Fibroblast of villous mesenchyme (primary cell): ENCODE data around the gene KIF14. TPM values are rescaled to one million over a fixed set of nuclear protein-coding genes. Genes with fewer than 3 reads are reported as not detected.
A peak's percentile ranks its signal among the peaks of the same experiment; 100 is the strongest.

Experiments used
- DNase-seq: peaks from one replicate; pipeline ENCODE4 v3.0.0-alpha.2; 2010; ENCODE audit warnings: low read depth
- H3K4me3 ChIP-seq: 2 replicates; pipeline ENCODE4 v1.5.1; 2011; ENCODE audit warnings: low read depth, mild to moderate bottlenecking, low read length
- total RNA-seq: library from RNA; depleted of rRNA; stranded (reverse); fragments of >200 nt; gene quantifications from 2 replicates; pipeline ENCODE4 v1.2.3, GENCODE V29; 2012
- TF ChIP-seq, protein P1 (sequence below): IDR thresholded peaks from 2 replicates; pipeline ENCODE4 v1.5.1; 2012; ENCODE audit warnings: low read depth, mild to moderate bottlenecking, low read length; ENCODE audit not compliant: insufficient read depth

KIF14 gene
- total RNA-seq, 1 donor = 14.2 TPM

DNA sequence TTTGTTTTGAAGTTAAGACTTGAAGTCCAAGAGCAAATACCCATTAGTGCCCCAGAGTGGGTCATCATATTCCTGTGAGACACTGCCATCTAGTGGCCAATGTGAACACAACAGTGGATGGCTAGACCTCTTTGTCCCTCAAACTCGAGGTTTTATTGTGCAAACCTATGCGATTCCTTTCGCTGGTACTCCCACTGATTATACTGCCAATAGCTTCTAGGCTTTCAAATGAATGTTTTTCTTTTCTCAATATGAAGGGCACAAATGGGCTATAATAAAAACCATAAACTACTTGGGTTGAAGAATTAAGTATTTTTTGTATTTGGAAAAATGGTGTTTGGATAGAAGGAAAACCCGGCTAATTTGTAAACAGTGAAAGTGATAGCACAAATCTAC lies 110.3 kb downstream of the KIF14 start:
- peak; percentile 84 for DNase-seq
- TF ChIP-seq, protein P1, sequence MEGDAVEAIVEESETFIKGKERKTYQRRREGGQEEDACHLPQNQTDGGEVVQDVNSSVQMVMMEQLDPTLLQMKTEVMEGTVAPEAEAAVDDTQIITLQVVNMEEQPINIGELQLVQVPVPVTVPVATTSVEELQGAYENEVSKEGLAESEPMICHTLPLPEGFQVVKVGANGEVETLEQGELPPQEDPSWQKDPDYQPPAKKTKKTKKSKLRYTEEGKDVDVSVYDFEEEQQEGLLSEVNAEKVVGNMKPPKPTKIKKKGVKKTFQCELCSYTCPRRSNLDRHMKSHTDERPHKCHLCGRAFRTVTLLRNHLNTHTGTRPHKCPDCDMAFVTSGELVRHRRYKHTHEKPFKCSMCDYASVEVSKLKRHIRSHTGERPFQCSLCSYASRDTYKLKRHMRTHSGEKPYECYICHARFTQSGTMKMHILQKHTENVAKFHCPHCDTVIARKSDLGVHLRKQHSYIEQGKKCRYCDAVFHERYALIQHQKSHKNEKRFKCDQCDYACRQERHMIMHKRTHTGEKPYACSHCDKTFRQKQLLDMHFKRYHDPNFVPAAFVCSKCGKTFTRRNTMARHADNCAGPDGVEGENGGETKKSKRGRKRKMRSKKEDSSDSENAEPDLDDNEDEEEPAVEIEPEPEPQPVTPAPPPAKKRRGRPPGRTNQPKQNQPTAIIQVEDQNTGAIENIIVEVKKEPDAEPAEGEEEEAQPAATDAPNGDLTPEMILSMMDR = peak; percentile 93
- H3K4me3 ChIP-seq = no peak overlapping the region

DNA sequence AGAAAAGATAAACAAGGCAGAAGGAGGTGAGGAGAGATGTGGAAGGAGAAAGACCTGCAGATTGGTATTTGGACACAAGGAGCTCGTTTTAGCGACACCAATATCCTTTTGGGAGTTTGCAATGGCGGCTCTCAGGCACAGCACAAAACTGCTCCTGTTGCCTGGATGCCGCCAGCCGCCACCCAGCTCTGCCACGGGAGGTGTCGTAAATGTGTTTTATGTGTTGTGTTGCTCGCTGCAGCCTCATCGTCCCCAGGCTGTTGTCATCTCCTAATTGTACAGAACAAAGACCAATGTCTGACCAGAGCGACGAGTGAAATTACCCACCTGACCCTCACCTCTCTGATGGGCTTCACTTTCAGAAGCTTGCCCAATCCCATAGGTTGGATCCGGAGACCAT lies 114.1 kb downstream of the KIF14 start:
- H3K4me3 ChIP-seq = no peak overlapping the region
- TF ChIP-seq, protein P1 = no peak
- no peak for DNase-seq

DNA sequence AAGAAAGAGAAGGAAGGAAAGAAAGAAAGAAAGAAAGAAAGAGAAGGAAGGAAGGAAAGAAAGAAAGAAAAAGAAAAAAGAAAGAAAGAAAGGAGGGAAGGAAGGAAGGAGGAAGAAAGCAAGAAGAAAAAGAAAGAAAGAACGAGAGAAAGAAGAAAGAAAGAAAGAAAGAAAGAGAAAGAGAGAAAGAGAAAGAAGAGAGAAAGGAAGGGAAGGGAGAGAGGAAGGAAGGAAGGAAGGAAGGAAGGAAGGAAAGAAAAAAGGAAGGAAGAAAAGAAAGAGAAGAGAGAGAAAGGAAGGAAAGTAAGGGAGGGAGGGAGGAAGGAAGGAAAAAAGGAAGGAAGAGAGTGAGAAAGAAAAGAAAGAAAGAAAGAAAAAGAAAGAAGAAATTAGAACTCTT lies 115.3 kb downstream of the KIF14 start:
- TF ChIP-seq, protein P1 = no peak
- no peak for DNase-seq

More for the DNA sequence above, 115.3 kb downstream of the KIF14 start:
- H3K4me3 ChIP-seq = no peak overlapping the region

Other genes with a start within 250 kb of the KIF14 start
- gene ZNF281, start 210.7 kb downstream of the KIF14 start, total RNA-seq = 47.4 and 48.8 TPM in 2 replicates
- 9.7 and 16.0 TPM in 2 replicates for gene DDX59, start 49.2 kb upstream of the KIF14 start, total RNA-seq
- gene CAMSAP2, start 118.1 kb upstream of the KIF14 start, total RNA-seq = 44.8 and 55.7 TPM in 2 replicates